ENCODE results near the gene ERCC6L2. TPM values are rescaled to one million over a fixed set of nuclear protein-coding genes. Genes with fewer than 3 reads are reported as not detected.
A peak's percentile ranks its signal among the peaks of the same experiment; 100 is the strongest.

ERCC6L2 gene
- total RNA-seq, 1 experiment from 2014 or later = 39.7 TPM

GRCh38 chr9:95903398-95903797 lies 27.9 kb downstream of the ERCC6L2 start:
- Histone ChIP-seq H3K4me1 (ENCODE audit: control insufficient read depth, insufficient read depth, low read length) (peaks cover 7% of the 10 kb centered on the region; the same call in 1 of the 2 replicates), H3K36me3 (ENCODE audit: control insufficient read depth, insufficient read depth, low read length) (no peaks in the 10 kb centered on the region), H3K27me3 (ENCODE audit: control insufficient read depth, insufficient read depth, low read length) (no peaks in the 10 kb centered on the region), H3K4me3 (ENCODE audit: low read depth in 2 of 2, low read length in 2 of 2) (no peak overlapping the region), H3K9me3 (ENCODE audit: control insufficient read depth, insufficient read depth, low read depth, low read length) (no peaks in the 10 kb centered on the region), H3K27ac (ENCODE audit: low read length) (no peak overlapping the region)
- no peak for DNase-seq (ENCODE audit: low read depth, low spot score)
- in situ Hi-C loops (cut with HindIII; ENCODE audit: low pct_unique_long_range_greater_than_20kb, low sequenced_read_pairs) (no loop called here), intact Hi-C loops (cut with micrococcal nuclease; ENCODE audit: unreplicated experiment) (no loop called here)
- ATAC-seq = no peak
- TF ChIP-seq REST (IDR thresholded peaks at IDR 0.05; ENCODE audit: insufficient read depth in 1 of 2, low read depth in 2 of 2, low read length in 1 of 2) (no peak), POLR2AphosphoS5 (IDR thresholded peaks at IDR 0.05; ENCODE audit: low read depth, low read length) (no peak)
- BruUV-seq (replicated peaks) = no TSS peak
- CTCF ChIA-PET = no interaction called here
- POLR2A ChIA-PET = no interaction called here

GRCh38 chr9:95907794-95908193 lies 32.3 kb downstream of the ERCC6L2 start:
- DNase-seq (ENCODE audit: low read depth, low spot score) (no peak), ATAC-seq (no peak)
- H3K27ac ChIP-seq (ENCODE audit: low read length) = no peak overlapping the region
- BruUV-seq (replicated peaks) = no TSS peak
- H3K36me3 ChIP-seq (ENCODE audit: control insufficient read depth, insufficient read depth, low read length) = no peaks in the 10 kb centered on the region
- ChIA-PET CTCF (no interaction called here), POLR2A (no interaction called here)
- no peaks in the 10 kb centered on the region for H3K9me3 ChIP-seq (ENCODE audit: control insufficient read depth, insufficient read depth, low read depth, low read length)
- no peaks in the 10 kb centered on the region; the same call in 1 of the 2 replicates for H3K4me1 ChIP-seq (ENCODE audit: control insufficient read depth, insufficient read depth, low read length)
- TF ChIP-seq TCF7L2 (IDR thresholded peaks at IDR 0.05; ENCODE audit: low read depth, low read length) (no peak), REST (IDR thresholded peaks at IDR 0.05; ENCODE audit: insufficient read depth in 1 of 2, low read depth in 2 of 2, low read length in 1 of 2) (no peak), CTCF (IDR thresholded peaks at IDR 0.05) (peak; percentile 30; the same call in 1 of the 2 replicates)
- H3K4me3 ChIP-seq (ENCODE audit: low read depth in 2 of 2, low read length in 2 of 2) = no peak overlapping the region
- intact Hi-C loops (cut with micrococcal nuclease; ENCODE audit: unreplicated experiment) = no loop called here
- H3K27me3 ChIP-seq (ENCODE audit: control insufficient read depth, insufficient read depth, low read length) = no peaks in the 10 kb centered on the region
- in situ Hi-C loops (cut with HindIII; ENCODE audit: low pct_unique_long_range_greater_than_20kb, low sequenced_read_pairs) = no loop called here
